Upper lobe of left lung (tissue), 6 donors: ENCODE results near the gene TNFRSF12A. TPM values are rescaled to one million over a fixed set of nuclear protein-coding genes. Genes with fewer than 3 reads are reported as not detected.

ENCODE experiments used
- ATAC-seq, 2 donors: fragments of 200-7000 bp; cut with Tn5 transposase; one replicate each; pipeline ENCODE4 v1.9.1; 2022; ENCODE audit warnings: mild to moderate bottlenecking in 2 of 2, moderate library complexity in 2 of 2; ENCODE audit not compliant: low FRiP score in 2 of 2
- DNase-seq, 2 donors: peaks; one replicate each; pipeline ENCODE4 v3.0.0-alpha.2; 2019 to 2020
- H3K27ac ChIP-seq, 4 donors: fragments of 200-600 bp; sonication (generic); one replicate each; pipeline ENCODE4 v1.5.1; 2016 to 2019
- H3K27me3 ChIP-seq, 4 donors: fragments of 200-600 bp; sonication (generic); one replicate each; pipeline ENCODE4 v1.5.1; 2017 to 2019
- H3K36me3 ChIP-seq, 4 donors: fragments of 200-600 bp; sonication (generic); one replicate each; pipeline ENCODE4 v1.5.1; 2016 to 2019
- H3K4me1 ChIP-seq, 4 donors: fragments of 200-600 bp; sonication (generic); one replicate each; pipeline ENCODE4 v1.5.1; 2018 to 2019
- H3K4me3 ChIP-seq, 4 donors: fragments of 200-600 bp; sonication (generic); one replicate each; pipeline ENCODE4 v1.5.1; 2017 to 2019; ENCODE audit warnings: mild to moderate bottlenecking in 2 of 4, moderate library complexity in 1 of 4
- H3K9me3 ChIP-seq, 4 donors: fragments of 200-600 bp; sonication (generic); one replicate each; pipeline ENCODE4 v1.5.1; 2018 to 2019
- EP300 ChIP-seq, 4 donors: sonication (generic); formaldehyde crosslinking; IDR thresholded peaks; one replicate each; pipeline ENCODE4 v1.5.1; 2017; ENCODE audit warnings: antibody characterized with exemption in 4 of 4, control low read depth in 2 of 4
- POLR2A ChIP-seq, 4 donors: fragments of 450-650 bp; IDR thresholded peaks; one replicate each; pipeline ENCODE4 v1.5.1; 2016 to 2017; ENCODE audit warnings: antibody characterized with exemption in 4 of 4, mild to moderate bottlenecking in 2 of 4
- POLR2AphosphoS5 ChIP-seq, 2 donors: sonication (generic); formaldehyde crosslinking; IDR thresholded peaks; one replicate each; pipeline ENCODE4 v1.5.1; 2017; ENCODE audit warnings: antibody characterized with exemption in 2 of 2
- WGBS, 2 donors: methylation state at CpG; one replicate each; pipeline ENCODE4 v1.1.5; 2017 to 2018; 5-methylcytosine and 5-hydroxymethylcytosine counted together
- total RNA-seq, 6 donors: library from RNA; depleted of rRNA in 4 of 6; stranded (reverse); fragments of >200 nt in 4 of 6; gene quantifications; one replicate each; pipeline versions ENCODE4 v1.1.0 to v1.2.1, GENCODE V29; 2016 to 2021
- TF ChIP-seq, protein P1 (sequence below), 6 experiments: fragments of 450-650 bp in 4 of 6; fragments of 200-600 bp in 2 of 6; sonication (generic) in 2 of 6; IDR thresholded peaks; one replicate each; pipeline ENCODE4 v1.5.1; 2016 to 2019; ENCODE audit warnings: antibody characterized with exemption in 6 of 6
- donor health status: DM: no; HTN: no; CAD: no; lungs with moderate emphysema.
- donor health status: DM: no; HTN: yes; CAD: no; lungs with severe emphysema.

Gene TNFRSF12A
- total RNA-seq, 6 donors from 2014 or later: 37.7 to 431 (median 76.5) TPM

DNA sequence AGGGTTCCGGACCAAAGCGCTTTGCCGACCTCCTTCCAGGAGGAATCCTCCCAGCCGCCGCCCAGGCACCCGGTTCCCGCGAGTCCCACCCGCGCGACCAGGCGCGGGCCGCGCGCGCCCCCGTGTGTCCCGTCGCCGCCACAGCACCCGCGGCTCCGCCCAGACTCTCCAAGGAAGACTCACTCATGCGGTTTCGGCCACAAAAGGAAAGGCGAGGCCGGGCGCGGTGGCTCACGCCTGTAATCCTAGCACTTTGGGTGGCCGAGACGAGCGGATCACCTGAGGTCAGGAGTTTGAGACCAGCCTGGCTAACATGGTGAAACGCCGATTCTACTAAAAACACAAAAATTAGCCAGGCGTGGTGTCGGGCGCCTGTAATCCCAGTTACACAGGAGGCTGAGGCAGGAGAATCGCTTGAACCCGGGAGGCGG, 36.4 kb upstream of the TNFRSF12A start:
- DNase-seq (peak; percentile 88 to 97), ATAC-seq (peak; percentile 81 to 87)
- peak overlapping the region in 2 of 4 donors; percentile 25 to 27 for H3K4me3 ChIP-seq
- H3K36me3 ChIP-seq: no peaks in the 10 kb centered on the region
- no peak overlapping the region for H3K27ac ChIP-seq
- H3K9me3 ChIP-seq: no peaks in the 10 kb centered on the region
- peaks cover 17 to 36% (median 27%) of the 10 kb centered on the region in 4 donors for H3K4me1 ChIP-seq
- 21% methylated on average over 15 to 18 of the region's 42 CpGs for WGBS, 2 donors
- TF ChIP-seq, protein P1, sequence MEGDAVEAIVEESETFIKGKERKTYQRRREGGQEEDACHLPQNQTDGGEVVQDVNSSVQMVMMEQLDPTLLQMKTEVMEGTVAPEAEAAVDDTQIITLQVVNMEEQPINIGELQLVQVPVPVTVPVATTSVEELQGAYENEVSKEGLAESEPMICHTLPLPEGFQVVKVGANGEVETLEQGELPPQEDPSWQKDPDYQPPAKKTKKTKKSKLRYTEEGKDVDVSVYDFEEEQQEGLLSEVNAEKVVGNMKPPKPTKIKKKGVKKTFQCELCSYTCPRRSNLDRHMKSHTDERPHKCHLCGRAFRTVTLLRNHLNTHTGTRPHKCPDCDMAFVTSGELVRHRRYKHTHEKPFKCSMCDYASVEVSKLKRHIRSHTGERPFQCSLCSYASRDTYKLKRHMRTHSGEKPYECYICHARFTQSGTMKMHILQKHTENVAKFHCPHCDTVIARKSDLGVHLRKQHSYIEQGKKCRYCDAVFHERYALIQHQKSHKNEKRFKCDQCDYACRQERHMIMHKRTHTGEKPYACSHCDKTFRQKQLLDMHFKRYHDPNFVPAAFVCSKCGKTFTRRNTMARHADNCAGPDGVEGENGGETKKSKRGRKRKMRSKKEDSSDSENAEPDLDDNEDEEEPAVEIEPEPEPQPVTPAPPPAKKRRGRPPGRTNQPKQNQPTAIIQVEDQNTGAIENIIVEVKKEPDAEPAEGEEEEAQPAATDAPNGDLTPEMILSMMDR (IDR thresholded peaks at IDR 0.05): peak; percentile 94 to 98 (median 95)
- TF ChIP-seq POLR2AphosphoS5 (IDR thresholded peaks at IDR 0.05): no peak
- H3K27me3 ChIP-seq: no peaks in the 10 kb centered on the region

DNA sequence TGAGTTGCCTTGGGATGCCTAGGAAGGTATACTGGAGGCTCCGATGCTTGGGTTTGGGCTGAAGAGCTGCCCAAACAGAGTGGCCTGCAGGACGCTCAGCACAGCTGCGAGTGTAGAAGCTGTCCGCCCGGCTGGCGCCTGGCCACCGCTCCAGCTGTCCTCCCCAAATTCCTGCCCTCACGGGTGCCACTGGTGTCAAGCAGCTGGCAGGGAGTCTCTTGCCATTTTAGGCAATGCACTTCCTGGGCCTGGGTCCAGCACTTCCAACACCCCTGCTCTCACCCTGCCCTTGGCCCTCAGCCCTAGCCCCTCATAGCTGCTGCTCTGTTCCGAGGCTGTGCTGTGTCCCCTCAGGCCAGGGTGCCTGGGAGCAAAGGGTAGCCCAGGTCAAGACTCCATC, 34.7 kb upstream of the TNFRSF12A start:
- Histone ChIP-seq H3K4me1 (peaks cover 11 to 26% (median 19%) of the 10 kb centered on the region in 4 donors), H3K4me3 (no peak overlapping the region), H3K36me3 (no peaks in the 10 kb centered on the region), H3K27ac (no peak overlapping the region), H3K9me3 (no peaks in the 10 kb centered on the region), H3K27me3 (no peaks in the 10 kb centered on the region)
- ATAC-seq: no peak
- DNase-seq: peak in 1 of 2 donors; percentile 92
- WGBS, 2 donors: 92% methylated on average over 7 of the region's 9 CpGs; no CpG with 5 or more reads in 1 of the 2 donors
- no peak for TF ChIP-seq POLR2A (IDR thresholded peaks at IDR 0.05)
- TF ChIP-seq, protein P1 (IDR thresholded peaks at IDR 0.05): no peak
- TF ChIP-seq EP300 (IDR thresholded peaks at IDR 0.05): no peak
- no peak for TF ChIP-seq POLR2AphosphoS5 (IDR thresholded peaks at IDR 0.05)

DNA sequence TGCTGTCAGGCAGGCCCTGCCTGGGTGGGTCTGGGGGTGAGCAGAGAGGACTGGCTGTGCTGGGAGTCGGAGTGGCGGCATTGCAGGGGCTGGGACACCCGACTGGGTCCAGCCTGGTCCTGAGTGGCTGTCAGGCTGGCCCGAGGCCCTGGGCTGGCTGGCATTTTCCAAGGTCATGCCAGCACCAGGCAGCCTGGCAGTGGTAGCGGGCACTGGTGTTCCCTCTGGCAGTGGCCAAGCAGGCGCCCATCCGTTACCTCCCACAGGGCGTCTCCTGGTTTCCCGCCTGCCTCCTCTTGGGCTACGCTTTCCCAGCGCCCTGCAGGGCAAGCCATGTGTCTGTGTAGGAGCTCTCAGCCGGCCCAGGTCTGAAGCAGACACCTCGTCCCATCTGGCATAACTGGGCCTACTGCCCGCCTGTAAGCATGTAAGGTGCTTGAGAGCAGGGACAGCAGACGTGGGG, 34.2 kb upstream of the TNFRSF12A start:
- no peak for TF ChIP-seq POLR2A (IDR thresholded peaks at IDR 0.05)
- no peak for TF ChIP-seq POLR2AphosphoS5 (IDR thresholded peaks at IDR 0.05)
- no peak for TF ChIP-seq EP300 (IDR thresholded peaks at IDR 0.05)
- TF ChIP-seq, protein P1 (IDR thresholded peaks at IDR 0.05): no peak
- DNase-seq: peak in 1 of 2 donors; percentile 68
- no peak overlapping the region for H3K27ac ChIP-seq
- no peaks in the 10 kb centered on the region for H3K9me3 ChIP-seq
- 83 to 85% methylated on average over 7 to 11 of the region's 15 CpGs for WGBS, 2 donors
- peaks cover 8 to 23% (median 16%) of the 10 kb centered on the region in 4 donors for H3K4me1 ChIP-seq
- no peak overlapping the region for H3K4me3 ChIP-seq
- H3K36me3 ChIP-seq: no peaks in the 10 kb centered on the region
- peak in 1 of 2 donors; percentile 1 for ATAC-seq
- no peaks in the 10 kb centered on the region for H3K27me3 ChIP-seq

GRCh38 chr16:2986623-2987188, 33.5 kb upstream of the TNFRSF12A start:
- Histone ChIP-seq H3K27ac (no peak overlapping the region), H3K4me1 (peaks cover 4 to 19% (median 12%) of the 10 kb centered on the region in 4 donors), H3K4me3 (no peak overlapping the region), H3K36me3 (no peaks in the 10 kb centered on the region), H3K9me3 (no peaks in the 10 kb centered on the region), H3K27me3 (no peaks in the 10 kb centered on the region)
- DNase-seq (peak in 1 of 2 donors; percentile 70), ATAC-seq (no peak)
- 83 to 90% methylated on average over 7 to 15 of the region's 17 CpGs for WGBS, 2 donors
- TF ChIP-seq POLR2AphosphoS5 (IDR thresholded peaks at IDR 0.05) (no peak), EP300 (IDR thresholded peaks at IDR 0.05) (no peak), POLR2A (IDR thresholded peaks at IDR 0.05) (no peak)
- TF ChIP-seq, protein P1 (IDR thresholded peaks at IDR 0.05): no peak

DNA sequence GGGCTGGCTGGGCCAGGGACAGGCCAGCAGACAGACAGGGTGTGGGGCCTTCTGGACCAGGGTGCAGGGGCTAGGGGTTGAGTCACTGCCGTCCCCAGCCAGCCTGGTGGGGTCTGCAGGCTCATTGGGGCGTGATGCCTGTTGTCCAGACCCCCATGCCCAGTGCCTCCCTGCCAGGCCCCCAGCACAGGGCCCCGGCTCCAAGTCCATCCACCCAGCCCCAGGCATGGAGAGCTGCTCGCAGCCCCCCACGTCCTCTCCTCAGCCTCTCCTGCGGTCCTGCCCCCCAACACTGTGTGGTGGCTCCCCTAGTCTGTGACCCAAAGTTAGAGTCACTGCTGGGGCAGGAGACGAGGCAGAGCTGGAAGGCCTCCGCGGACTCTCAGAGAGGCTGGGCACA, 32.9 kb upstream of the TNFRSF12A start:
- WGBS, 2 donors: 86% methylated on average over 5 of the region's 9 CpGs; no CpG with 5 or more reads in 1 of the 2 donors
- DNase-seq: peak in 1 of 2 donors; percentile 50
- H3K36me3 ChIP-seq: no peaks in the 10 kb centered on the region

More for the DNA sequence above, 32.9 kb upstream of the TNFRSF12A start:
- Histone ChIP-seq H3K4me1 (peaks cover 4 to 19% (median 12%) of the 10 kb centered on the region in 4 donors), H3K9me3 (no peaks in the 10 kb centered on the region), H3K27ac (no peak overlapping the region), H3K27me3 (no peaks in the 10 kb centered on the region), H3K4me3 (no peak overlapping the region)
- ATAC-seq: no peak
- TF ChIP-seq POLR2AphosphoS5 (IDR thresholded peaks at IDR 0.05) (no peak), POLR2A (IDR thresholded peaks at IDR 0.05) (no peak), EP300 (IDR thresholded peaks at IDR 0.05) (no peak)
- TF ChIP-seq, protein P1 (IDR thresholded peaks at IDR 0.05): no peak
